Stimulated activated CD8-positive, alpha-beta memory T cell treated with anti-CD3 and anti-CD28 coated beads, Interleukin-15, amount 100 ng/mL, for 24 hours (primary cell): ENCODE data around the gene VPS35.

ENCODE experiments used
- DNase-seq: peaks from one replicate; pipeline ENCODE4 v3.0.0-alpha.2; 2020; ENCODE audit warnings: low read depth

Gene VPS35

GRCh38 chr16:46613352-46613751 is 75.6 kb downstream of the VPS35 start:
- DNase-seq: no peak

GRCh38 chr16:46612121-46612520 is 76.9 kb downstream of the VPS35 start:
- no peak for DNase-seq

GRCh38 chr16:46607529-46607928 is 81.4 kb downstream of the VPS35 start:
- no peak for DNase-seq

- no peak for DNase-seq
These were observed 82.7 kb downstream of the VPS35 start for GRCh38 chr16:46606231-46606630.
